LNCAP (cell line): Measurements from ENCODE around the gene SLC6A20.

Source experiments
- CTCF ChIP-seq: fragments of 450-650 bp; IDR thresholded peaks from 2 replicates; pipeline ENCODE4 v1.5.1; 2017; ENCODE audit warnings: mild to moderate bottlenecking

The SLC6A20 gene

GRCh38 chr3:45777111-45777745 is 19.1 kb downstream of the SLC6A20 start:
- no peak for TF ChIP-seq CTCF

DNA sequence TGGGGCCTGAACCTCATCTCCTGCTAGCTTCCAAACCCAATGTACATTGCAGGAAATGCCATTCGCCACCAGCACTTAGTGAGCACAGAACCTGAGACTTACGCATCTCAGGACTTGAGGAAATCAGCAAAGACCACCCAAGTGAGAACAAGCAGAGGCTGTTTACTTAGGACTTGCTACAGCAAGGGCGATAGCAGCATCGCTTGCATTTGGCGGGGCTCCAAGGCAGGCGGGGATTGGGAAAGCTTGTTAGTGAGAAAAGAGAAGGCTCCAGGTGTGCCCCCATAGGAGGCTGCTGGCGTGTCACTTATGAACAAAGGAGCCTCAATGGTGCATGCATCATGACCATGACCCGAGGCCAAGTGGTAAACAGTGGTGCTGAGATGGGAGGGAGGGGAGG is 19.7 kb downstream of the SLC6A20 start:
- TF ChIP-seq CTCF = no peak

DNA sequence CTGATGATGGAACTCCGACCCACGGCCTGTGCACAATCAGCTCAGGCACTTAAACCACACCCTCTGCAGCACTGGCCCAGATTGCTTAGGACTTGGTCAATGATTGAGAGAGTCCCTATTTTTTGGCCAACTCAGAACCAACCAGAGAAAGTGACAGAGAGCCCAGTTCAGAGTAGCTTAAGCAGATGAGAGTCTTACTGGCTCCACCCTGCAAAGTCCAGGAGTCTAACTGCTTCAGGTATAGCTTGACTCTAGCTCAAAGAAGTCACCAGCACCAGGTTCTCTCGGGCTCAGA is 20.1 kb downstream of the SLC6A20 start:
- no peak for TF ChIP-seq CTCF

- TF ChIP-seq CTCF = no peak
These were observed 20.6 kb downstream of the SLC6A20 start for GRCh38 chr3:45775571-45776300.

DNA sequence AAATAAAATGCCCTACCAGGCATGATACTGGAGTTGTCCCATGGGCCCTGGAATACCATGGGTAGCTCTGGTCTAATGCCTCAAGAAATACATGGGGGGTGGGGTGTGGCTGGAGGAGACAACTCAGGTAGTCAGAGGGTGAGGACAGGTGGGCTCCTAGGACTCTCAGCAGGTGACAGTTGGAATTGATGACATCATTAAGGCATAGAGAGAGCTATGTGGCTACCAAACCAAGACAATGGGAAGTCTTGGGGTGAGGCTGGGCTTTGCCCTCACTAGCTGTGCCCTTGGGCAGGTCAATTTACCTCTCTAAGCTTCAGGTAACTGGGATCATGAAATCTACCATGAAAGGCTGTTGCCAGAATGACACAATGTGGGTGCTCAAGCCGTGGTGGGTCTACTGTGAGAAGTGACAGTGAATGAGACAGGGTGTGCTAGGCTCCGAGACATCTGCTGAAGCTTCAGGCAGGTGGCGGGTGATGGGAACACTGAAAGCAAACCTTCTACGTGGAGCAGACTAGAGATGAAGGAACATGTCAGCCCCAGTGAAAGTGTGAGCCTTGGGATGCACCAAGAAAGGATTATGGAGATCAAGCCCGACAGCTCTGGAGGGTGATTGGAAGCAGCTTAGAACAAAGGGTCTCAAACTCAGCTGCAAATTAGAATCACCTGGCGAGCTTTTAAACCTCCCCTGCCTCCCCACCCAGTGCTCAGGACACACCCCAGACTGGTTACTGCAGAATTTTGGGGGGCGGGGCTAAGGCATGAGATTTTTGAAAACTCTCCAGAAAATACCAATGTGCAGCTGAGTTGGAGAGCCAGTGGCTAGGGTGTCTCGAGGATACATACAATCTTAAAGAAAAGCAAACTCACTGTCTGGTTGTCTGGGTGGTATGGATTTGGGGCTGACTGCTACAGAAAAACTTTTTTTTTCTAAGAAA is 21.5 kb downstream of the SLC6A20 start:
- TF ChIP-seq CTCF = no peak

- no peak for TF ChIP-seq CTCF
These were observed 22.5 kb downstream of the SLC6A20 start for GRCh38 chr3:45773714-45774449.

DNA sequence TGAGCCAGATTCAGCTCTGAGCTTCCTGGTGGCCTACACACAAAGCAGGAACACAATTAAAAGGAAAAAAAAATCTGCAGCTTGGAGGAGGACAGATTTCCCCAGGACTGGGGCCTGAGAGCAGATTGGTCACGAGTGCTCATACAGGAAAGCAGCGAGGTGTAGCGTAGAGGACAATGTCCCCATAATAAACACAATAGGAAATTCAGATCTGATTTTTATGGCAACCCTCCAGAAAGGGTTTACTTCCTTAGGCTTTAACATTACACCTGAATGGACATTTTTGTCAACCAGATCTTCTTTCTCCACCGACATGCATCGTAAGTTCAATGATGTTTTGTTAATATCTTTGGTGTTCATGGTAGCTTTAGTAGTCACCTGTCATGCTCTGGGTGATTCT is 23.3 kb downstream of the SLC6A20 start:
- no peak for TF ChIP-seq CTCF
